Mammary epithelial cell (primary cell): ENCODE measurements around the gene TMEM63A.

ENCODE experiments used
- CTCF ChIP-seq, 2 donors: IDR thresholded peaks in 1 of 2; conservative IDR thresholded peaks in 1 of 2; 2 replicates each; pipeline ENCODE4 v1.5.1; 2011 to 2012; ENCODE audit warnings: inconsistent platforms in 2 of 2, low read length in 2 of 2, mild to moderate bottlenecking in 2 of 2, control low read depth in 1 of 2, low read depth in 1 of 2; ENCODE audit not compliant: insufficient read depth in 1 of 2; ENCODE audit errors: extremely low read depth in 1 of 2
- EZH2 ChIP-seq: IDR thresholded peaks from 2 replicates; pipeline ENCODE4 v1.6.1; 2012; ENCODE audit warnings: low read length, inconsistent platforms, borderline replicate concordance

- TF ChIP-seq CTCF (conservative IDR thresholded peaks at IDR 0.05 in 1 of 2, IDR thresholded peaks at IDR 0.05 in 1 of 2; ENCODE audit: extremely low read depth in 1 of 2, insufficient read depth in 1 of 2, low read depth in 1 of 2, low read length in 2 of 2): no peak
- no peak for TF ChIP-seq EZH2
Observed at GRCh38 chr1:225853441-225853840, 28.7 kb downstream of the TMEM63A start.
